Neutrophil (primary cell): ENCODE results near the gene NR2C2.

Experiments
- H3K27ac ChIP-seq: fragments of 200-600 bp; sonication (generic); 2 replicates; pipeline ENCODE4 v1.5.1; 2016; ENCODE audit warnings: mild to moderate bottlenecking, moderate library complexity
- H3K27me3 ChIP-seq: fragments of 200-600 bp; sonication (generic); 2 replicates; pipeline ENCODE4 v1.6.0; 2016; ENCODE audit warnings: mild to moderate bottlenecking
- H3K36me3 ChIP-seq: fragments of 200-600 bp; sonication (generic); 2 replicates; pipeline ENCODE4 v1.5.1; 2017
- H3K4me1 ChIP-seq, 2 experiments: fragments of 200-600 bp in 1 of 2; sonication (generic) in 1 of 2; 1 replicate in 1 of 2; 2 replicates in 1 of 2; pipeline versions ENCODE4 v1.5.1 to v1.6.1; 2013 to 2016; ENCODE audit warnings: low read depth in 1 of 2, low read length in 1 of 2, mild to moderate bottlenecking in 1 of 2, moderate library complexity in 1 of 2; ENCODE audit not compliant: control insufficient read depth in 1 of 2, insufficient read depth in 1 of 2
- H3K4me3 ChIP-seq, 2 experiments: fragments of 200-600 bp in 1 of 2; sonication (generic) in 1 of 2; 1 replicate in 1 of 2; 2 replicates in 1 of 2; pipeline ENCODE4 v1.5.1; 2013 to 2016; ENCODE audit warnings: low read depth in 1 of 2, low read length in 1 of 2, mild to moderate bottlenecking in 1 of 2, moderate library complexity in 1 of 2
- H3K9me3 ChIP-seq: fragments of 200-600 bp; sonication (generic); 2 replicates; pipeline ENCODE4 v1.5.1; 2016
- TF ChIP-seq, protein P1 (sequence below): fragments of 200-600 bp; sonication (generic); IDR thresholded peaks from 2 replicates; pipeline ENCODE4 v1.5.1; 2016; ENCODE audit warnings: antibody characterized with exemption

The NR2C2 gene

DNA sequence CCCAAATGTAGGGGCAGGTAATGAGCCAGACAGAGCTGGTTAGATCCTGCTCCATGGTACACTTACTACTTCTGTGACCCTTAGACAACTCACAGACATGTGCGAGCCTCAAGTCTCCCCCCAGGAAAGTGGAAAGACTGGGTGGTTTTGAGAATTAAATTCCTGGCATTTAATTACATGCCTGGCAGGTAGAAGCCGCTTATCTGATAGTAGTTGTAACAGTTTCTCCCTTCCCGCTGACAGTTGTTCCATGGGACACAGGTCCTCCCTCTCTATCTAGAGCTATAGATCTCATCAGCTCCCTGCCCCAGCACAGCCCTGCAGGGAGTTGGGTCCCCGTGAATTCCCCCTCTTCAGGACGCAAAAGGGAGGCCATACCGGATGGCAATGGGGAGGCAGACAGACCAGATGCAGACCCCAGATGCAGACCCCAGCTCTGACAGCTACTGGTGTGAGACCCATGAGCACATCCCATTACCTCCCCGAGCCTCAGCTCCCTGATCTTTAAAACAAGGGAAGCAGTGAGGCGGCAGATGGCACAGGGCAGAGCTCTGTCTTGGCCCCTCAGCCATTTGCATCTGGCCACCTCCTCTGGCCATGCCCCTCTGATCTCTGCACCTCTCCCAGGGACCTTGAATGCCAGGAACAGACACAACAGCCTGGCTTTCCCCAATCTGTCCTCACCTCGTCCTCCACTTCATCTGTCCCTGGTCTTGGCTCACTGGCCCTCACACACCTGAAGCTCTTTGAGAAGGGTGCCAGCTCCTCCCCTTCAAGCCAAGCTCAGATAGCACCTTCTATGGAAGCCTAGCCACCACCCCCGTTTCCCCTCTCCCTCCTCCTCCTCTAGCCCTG lies 34.1 kb upstream of the NR2C2 start:
- TF ChIP-seq, protein P1, sequence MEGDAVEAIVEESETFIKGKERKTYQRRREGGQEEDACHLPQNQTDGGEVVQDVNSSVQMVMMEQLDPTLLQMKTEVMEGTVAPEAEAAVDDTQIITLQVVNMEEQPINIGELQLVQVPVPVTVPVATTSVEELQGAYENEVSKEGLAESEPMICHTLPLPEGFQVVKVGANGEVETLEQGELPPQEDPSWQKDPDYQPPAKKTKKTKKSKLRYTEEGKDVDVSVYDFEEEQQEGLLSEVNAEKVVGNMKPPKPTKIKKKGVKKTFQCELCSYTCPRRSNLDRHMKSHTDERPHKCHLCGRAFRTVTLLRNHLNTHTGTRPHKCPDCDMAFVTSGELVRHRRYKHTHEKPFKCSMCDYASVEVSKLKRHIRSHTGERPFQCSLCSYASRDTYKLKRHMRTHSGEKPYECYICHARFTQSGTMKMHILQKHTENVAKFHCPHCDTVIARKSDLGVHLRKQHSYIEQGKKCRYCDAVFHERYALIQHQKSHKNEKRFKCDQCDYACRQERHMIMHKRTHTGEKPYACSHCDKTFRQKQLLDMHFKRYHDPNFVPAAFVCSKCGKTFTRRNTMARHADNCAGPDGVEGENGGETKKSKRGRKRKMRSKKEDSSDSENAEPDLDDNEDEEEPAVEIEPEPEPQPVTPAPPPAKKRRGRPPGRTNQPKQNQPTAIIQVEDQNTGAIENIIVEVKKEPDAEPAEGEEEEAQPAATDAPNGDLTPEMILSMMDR = no peak
- no peak overlapping the region for H3K4me3 ChIP-seq
- H3K27ac ChIP-seq = no peak overlapping the region
- no peaks in the 10 kb centered on the region for H3K36me3 ChIP-seq
- no peaks in the 10 kb centered on the region for H3K27me3 ChIP-seq
- no peaks in the 10 kb centered on the region for H3K4me1 ChIP-seq
- H3K9me3 ChIP-seq = no peaks in the 10 kb centered on the region

DNA sequence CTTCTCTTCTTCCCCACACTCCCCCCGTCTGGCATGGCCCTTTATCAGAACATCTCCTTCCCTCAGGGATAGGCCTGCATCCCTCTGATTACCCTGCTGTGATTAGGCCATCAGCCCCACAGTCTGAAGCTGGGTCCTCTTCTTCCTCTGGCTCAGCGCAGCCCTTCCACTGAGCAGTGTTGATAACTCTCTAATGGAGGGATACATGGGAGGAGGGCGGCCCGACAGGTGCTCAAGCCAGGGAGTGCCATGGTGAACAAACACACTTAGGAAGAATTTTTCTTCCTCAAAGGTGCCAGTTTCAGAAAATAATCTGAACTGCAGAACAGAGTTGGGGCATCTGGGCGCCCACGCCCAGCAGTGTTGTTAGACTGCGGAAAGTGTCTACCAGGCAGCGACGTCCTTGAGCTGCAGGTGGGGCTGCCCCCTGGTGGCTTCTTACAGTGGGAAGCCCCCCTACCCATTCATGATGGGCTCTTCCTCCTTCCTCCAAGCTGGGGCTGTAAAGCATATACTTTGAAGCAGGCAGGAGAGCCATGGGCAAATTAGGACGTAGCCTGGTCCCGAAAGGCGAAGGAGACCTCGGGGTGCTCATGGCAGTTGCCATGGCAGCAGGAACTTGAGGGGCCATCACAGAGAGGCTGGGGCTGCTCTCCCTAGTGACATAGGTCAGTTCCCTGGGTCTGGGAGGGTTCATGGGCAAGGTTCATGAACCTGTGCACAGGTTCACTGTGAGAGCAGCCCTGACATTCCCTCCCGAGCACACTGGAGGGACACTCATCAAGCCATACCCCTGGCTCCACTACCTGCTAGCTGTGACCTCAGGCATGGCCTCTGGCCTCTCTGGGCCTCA lies 33.2 kb upstream of the NR2C2 start:
- Histone ChIP-seq H3K27ac (no peak overlapping the region), H3K4me1 (no peaks in the 10 kb centered on the region), H3K4me3 (no peak overlapping the region), H3K27me3 (no peaks in the 10 kb centered on the region), H3K36me3 (no peaks in the 10 kb centered on the region), H3K9me3 (no peaks in the 10 kb centered on the region)
- TF ChIP-seq, protein P1 = no peak

DNA sequence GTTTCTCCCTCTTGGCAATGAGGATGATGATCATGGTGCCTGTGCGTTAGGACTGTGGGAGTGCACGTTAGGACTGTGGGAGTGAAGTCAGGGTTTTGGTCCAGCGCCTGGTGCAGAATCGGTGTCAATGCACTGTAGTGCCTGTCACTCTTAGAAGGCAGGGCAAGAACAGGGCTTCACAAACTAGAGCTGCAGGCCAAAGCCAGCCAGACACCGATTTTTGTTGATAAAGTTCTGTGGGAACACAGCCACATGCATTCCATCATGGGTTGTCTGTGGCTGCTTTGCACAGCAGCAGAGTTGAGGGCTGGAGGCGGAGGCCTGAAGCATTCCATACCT lies 32.6 kb upstream of the NR2C2 start:
- Histone ChIP-seq H3K36me3 (no peaks in the 10 kb centered on the region), H3K27ac (no peak overlapping the region), H3K4me1 (no peaks in the 10 kb centered on the region), H3K27me3 (no peaks in the 10 kb centered on the region), H3K9me3 (no peaks in the 10 kb centered on the region), H3K4me3 (no peak overlapping the region)
- TF ChIP-seq, protein P1 = no peak

DNA sequence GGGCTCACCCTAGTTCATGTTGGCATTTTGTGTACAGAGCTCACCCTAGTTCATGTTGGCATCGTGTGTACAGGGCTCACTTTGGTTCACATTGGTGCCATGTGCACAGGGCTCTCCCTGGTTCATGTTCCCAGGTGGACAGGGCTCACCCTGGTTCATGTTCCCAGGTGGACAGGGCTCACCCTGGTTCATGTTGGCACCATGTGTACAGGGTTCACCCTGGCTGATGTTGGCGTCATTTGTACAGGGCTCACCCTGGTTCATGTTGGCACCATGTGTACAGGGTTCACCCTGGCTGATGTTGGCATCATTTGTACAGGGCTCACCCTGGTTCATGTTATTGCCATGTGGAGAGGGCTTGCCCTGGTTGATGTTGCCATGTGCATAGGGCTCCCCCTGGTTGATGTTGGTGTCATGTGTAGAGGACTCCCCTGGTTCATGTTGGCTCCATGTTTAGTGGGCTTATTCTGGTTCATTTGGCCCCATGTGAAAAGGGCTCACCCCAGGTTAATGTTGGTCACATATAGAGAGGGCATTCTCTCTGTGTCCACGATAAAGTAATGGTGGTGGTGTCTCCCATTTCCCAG lies 31.7 kb upstream of the NR2C2 start:
- H3K27me3 ChIP-seq = no peaks in the 10 kb centered on the region
- TF ChIP-seq, protein P1 = no peak
- no peaks in the 10 kb centered on the region for H3K4me1 ChIP-seq
- no peaks in the 10 kb centered on the region for H3K9me3 ChIP-seq
- no peak overlapping the region for H3K4me3 ChIP-seq
- no peaks in the 10 kb centered on the region for H3K36me3 ChIP-seq
- H3K27ac ChIP-seq = no peak overlapping the region

DNA sequence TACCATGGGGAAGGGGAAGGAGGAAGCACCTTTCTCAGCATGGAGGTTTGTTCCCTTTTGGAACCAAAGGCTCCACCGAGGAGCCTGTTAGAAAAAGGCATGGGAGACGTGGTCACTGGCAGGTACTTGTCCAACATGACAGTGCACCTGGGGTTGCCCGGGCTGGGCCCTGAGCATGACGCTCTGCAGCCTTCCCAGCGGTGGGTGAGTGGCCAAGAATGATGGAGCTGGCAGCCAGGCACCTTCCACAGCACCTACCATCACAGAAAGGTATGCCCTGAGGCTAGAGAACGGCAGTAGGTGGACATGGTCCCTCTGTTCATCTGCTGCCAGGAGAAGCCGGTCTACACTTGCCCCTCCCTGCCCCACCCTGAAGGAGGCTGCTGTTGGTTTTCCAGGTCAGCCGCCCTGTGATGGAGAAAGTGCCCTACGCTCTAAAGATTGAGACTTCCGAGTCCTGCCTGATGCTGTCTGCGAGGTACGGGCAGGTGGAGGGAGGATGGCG lies 29.0 kb upstream of the NR2C2 start:
- TF ChIP-seq, protein P1 = no peak
- H3K4me1 ChIP-seq = no peaks in the 10 kb centered on the region
- no peak overlapping the region for H3K27ac ChIP-seq
- no peaks in the 10 kb centered on the region for H3K27me3 ChIP-seq
- no peaks in the 10 kb centered on the region for H3K9me3 ChIP-seq
- no peak overlapping the region for H3K4me3 ChIP-seq
- H3K36me3 ChIP-seq = no peaks in the 10 kb centered on the region
